ENCODE measurements around the gene IGSF9B.

The IGSF9B gene

GRCh38 chr11:133966921-133967598 is 10.3 kb upstream of the IGSF9B start:
- TF ChIP-seq POLR2AphosphoS5 (IDR thresholded peaks at IDR 0.05; ENCODE audit: low read depth, low read length), result no peak
- TF ChIP-seq POLR2A (IDR thresholded peaks at IDR 0.05; ENCODE audit: low read depth, low read length), result no peak
- no peak for TF ChIP-seq TAF1 (IDR thresholded peaks at IDR 0.05; ENCODE audit: borderline replicate concordance, low read depth, low read length)
- DNase-seq (ENCODE audit: insufficient read length) (peak; percentile 57), FAIRE-seq (peak; percentile 27)

- TF ChIP-seq POLR2AphosphoS5 (IDR thresholded peaks at IDR 0.05; ENCODE audit: low read depth, low read length) (no peak), TAF1 (IDR thresholded peaks at IDR 0.05; ENCODE audit: borderline replicate concordance, low read depth, low read length) (no peak), POLR2A (IDR thresholded peaks at IDR 0.05; ENCODE audit: low read depth, low read length) (no peak)
These were observed 9.4 kb upstream of the IGSF9B start for GRCh38 chr11:133966172-133966651.

GRCh38 chr11:133965031-133965601 is 8.3 kb upstream of the IGSF9B start:
- FAIRE-seq (no peak), DNase-seq (ENCODE audit: insufficient read length) (no peak)
- TF ChIP-seq POLR2AphosphoS5 (IDR thresholded peaks at IDR 0.05; ENCODE audit: low read depth, low read length) (no peak), TAF1 (IDR thresholded peaks at IDR 0.05; ENCODE audit: borderline replicate concordance, low read depth, low read length) (no peak)

More at GRCh38 chr11:133966172-133966651, 9.4 kb upstream of the IGSF9B start:
- DNase-seq (ENCODE audit: insufficient read length) (no peak), FAIRE-seq (no peak)

DNA sequence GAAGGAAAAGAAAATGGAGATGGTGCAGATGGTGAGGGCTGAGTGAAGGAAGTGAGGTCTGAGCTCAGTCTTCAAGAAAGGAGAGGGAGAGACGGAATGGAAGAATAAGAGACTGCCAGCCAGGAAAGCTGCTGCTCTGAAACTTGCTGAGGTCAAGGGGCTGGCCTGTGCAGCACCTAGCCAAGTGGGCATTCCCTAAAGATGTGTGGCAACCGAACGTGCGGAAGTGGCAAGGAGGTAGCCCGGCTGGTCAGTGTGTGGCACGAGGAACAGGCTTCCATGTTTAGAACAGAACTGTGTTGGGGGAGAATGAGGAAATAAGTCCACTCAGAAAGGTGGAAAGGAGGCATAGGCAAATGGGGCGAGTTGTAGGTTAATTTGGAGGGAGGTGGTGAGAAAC is 7.6 kb upstream of the IGSF9B start:
- DNase-seq (ENCODE audit: insufficient read length) (no peak), FAIRE-seq (no peak)
- no peak for TF ChIP-seq POLR2AphosphoS5 (IDR thresholded peaks at IDR 0.05; ENCODE audit: low read depth, low read length)
- TF ChIP-seq POLR2A (IDR thresholded peaks at IDR 0.05; ENCODE audit: low read depth, low read length), result no peak
- no peak for TF ChIP-seq TAF1 (IDR thresholded peaks at IDR 0.05; ENCODE audit: borderline replicate concordance, low read depth, low read length)

GRCh38 chr11:133961890-133962289 is 5.1 kb upstream of the IGSF9B start:
- no peak for TF ChIP-seq TAF1 (IDR thresholded peaks at IDR 0.05; ENCODE audit: borderline replicate concordance, low read depth, low read length)
- no peak for TF ChIP-seq POLR2A (IDR thresholded peaks at IDR 0.05; ENCODE audit: low read depth, low read length)
- no peak for TF ChIP-seq POLR2AphosphoS5 (IDR thresholded peaks at IDR 0.05; ENCODE audit: low read depth, low read length)
- no peak for DNase-seq (ENCODE audit: insufficient read length)
- no peak for FAIRE-seq

DNA sequence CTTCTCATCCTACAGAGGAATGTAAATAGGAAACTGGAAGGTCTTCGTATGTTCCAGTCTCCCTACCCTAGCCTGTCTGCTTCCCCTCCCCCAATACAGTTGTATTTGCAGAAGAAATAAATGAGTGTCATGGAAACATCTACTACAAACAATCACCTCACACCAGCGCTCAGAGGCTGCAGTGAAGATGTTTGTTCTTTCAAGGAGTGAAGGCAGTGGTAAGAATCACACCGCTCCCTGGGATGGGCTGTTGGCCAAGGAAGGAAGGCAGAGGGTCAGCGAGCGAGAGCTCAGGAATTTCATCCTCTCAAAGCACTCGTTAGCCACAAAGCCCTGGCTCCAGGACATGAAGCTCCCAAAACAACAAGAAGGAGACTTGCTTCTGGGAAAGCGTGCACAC is 1.1 kb upstream of the IGSF9B start:
- no peak for DNase-seq (ENCODE audit: insufficient read length)
- TF ChIP-seq TAF1 (IDR thresholded peaks at IDR 0.05; ENCODE audit: borderline replicate concordance, low read depth, low read length) (no peak), POLR2A (IDR thresholded peaks at IDR 0.05; ENCODE audit: low read depth, low read length) (no peak), POLR2AphosphoS5 (IDR thresholded peaks at IDR 0.05; ENCODE audit: low read depth, low read length) (no peak)
- FAIRE-seq, result no peak

DNA sequence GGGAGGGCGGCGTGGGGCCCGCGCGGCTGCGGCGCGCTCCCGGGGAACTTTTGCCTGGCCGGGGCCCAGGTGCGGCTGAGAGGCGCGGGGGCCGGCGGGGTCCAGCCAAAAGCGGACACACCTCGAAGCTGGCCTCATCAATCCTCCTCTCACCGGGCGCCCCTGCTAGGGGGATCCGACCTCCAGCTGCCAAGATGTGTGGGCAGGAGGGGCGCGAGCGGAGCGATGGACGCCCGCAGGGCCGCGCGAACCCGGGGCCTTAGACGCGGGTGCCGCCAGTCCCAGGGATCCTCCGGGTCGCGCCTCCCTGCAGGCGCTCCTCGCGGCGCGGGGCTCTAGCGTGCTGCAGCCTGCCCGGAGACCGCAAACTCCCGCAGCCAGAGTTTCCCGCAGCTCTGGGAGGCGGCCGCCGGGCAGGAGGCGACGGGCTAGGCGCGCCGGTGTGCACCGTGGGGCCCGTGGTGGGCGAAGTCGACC is 785 bp downstream of the IGSF9B start:
- FAIRE-seq, result no peak
- no peak for DNase-seq (ENCODE audit: insufficient read length)
- TF ChIP-seq POLR2AphosphoS5 (IDR thresholded peaks at IDR 0.05; ENCODE audit: low read depth, low read length) (no peak), POLR2A (IDR thresholded peaks at IDR 0.05; ENCODE audit: low read depth, low read length) (no peak), TAF1 (IDR thresholded peaks at IDR 0.05; ENCODE audit: borderline replicate concordance, low read depth, low read length) (no peak)

- DNase-seq (ENCODE audit: insufficient read length) (no peak), FAIRE-seq (no peak)
- TF ChIP-seq POLR2AphosphoS5 (IDR thresholded peaks at IDR 0.05; ENCODE audit: low read depth, low read length) (no peak), POLR2A (IDR thresholded peaks at IDR 0.05; ENCODE audit: low read depth, low read length) (no peak), TAF1 (IDR thresholded peaks at IDR 0.05; ENCODE audit: borderline replicate concordance, low read depth, low read length) (no peak)
These were observed 1.5 kb downstream of the IGSF9B start for GRCh38 chr11:133955081-133955891.

GRCh38 chr11:133953999-133954398 is 2.8 kb downstream of the IGSF9B start:
- FAIRE-seq (no peak), DNase-seq (ENCODE audit: insufficient read length) (no peak)
- TF ChIP-seq POLR2A (IDR thresholded peaks at IDR 0.05; ENCODE audit: low read depth, low read length), result no peak
- no peak for TF ChIP-seq TAF1 (IDR thresholded peaks at IDR 0.05; ENCODE audit: borderline replicate concordance, low read depth, low read length)
- TF ChIP-seq POLR2AphosphoS5 (IDR thresholded peaks at IDR 0.05; ENCODE audit: low read depth, low read length), result no peak

GRCh38 chr11:133953547-133953946 is 3.2 kb downstream of the IGSF9B start:
- TF ChIP-seq TAF1 (IDR thresholded peaks at IDR 0.05; ENCODE audit: borderline replicate concordance, low read depth, low read length), result no peak
- TF ChIP-seq POLR2A (IDR thresholded peaks at IDR 0.05; ENCODE audit: low read depth, low read length), result no peak
- no peak for TF ChIP-seq POLR2AphosphoS5 (IDR thresholded peaks at IDR 0.05; ENCODE audit: low read depth, low read length)
- no peak for DNase-seq (ENCODE audit: insufficient read length)
- FAIRE-seq, result no peak
